HG03521 (cell line): Measurements from ENCODE around the gene CAMTA2.

Experiments used
- ATAC-seq: cut with Tn5 transposase; IDR thresholded peaks from one replicate; pipeline ENCODE4 v1.9.1; 2021; ENCODE audit warnings: mild to moderate bottlenecking, moderate library complexity; ENCODE audit not compliant: unreplicated experiment

Gene CAMTA2

GRCh38 chr17:5000237-5000639 lies 12.8 kb upstream of the CAMTA2 start:
- ATAC-seq, result no peak

GRCh38 chr17:4999430-5000093 lies 12.1 kb upstream of the CAMTA2 start:
- ATAC-seq, result no peak

GRCh38 chr17:4998732-4999429 lies 11.4 kb upstream of the CAMTA2 start:
- no peak for ATAC-seq

GRCh38 chr17:4998027-4998731 lies 10.7 kb upstream of the CAMTA2 start:
- peak; percentile 9 for ATAC-seq

- ATAC-seq, result peak; percentile 78
These were observed 10.0 kb upstream of the CAMTA2 start, which contains the start of the genes INCA1 and KIF1C for GRCh38 chr17:4997302-4998026. Gene INCA1, minus strand, starts transcription at chr17:4997522. Its CDS starts 3,085 bp downstream, at chr17:4994437. Gene KIF1C, plus strand, starts transcription at chr17:4997950. Its CDS starts 2,297 bp downstream, at chr17:5000247.

- ATAC-seq, result no peak
These were observed 6.7 kb upstream of the CAMTA2 start for GRCh38 chr17:4994081-4994595.

- no peak for ATAC-seq
These were observed 492 bp upstream of the CAMTA2 start for GRCh38 chr17:4987767-4988567.

- no peak for ATAC-seq
These were observed 1.1 kb downstream of the CAMTA2 start for GRCh38 chr17:4986403-4986802.

- no peak for ATAC-seq
These were observed 5.2 kb downstream of the CAMTA2 start for GRCh38 chr17:4982305-4982704.

GRCh38 chr17:4980644-4981216 lies 6.7 kb downstream of the CAMTA2 start:
- no peak for ATAC-seq

- ATAC-seq, result no peak
These were observed 8.7 kb downstream of the CAMTA2 start for GRCh38 chr17:4978726-4979125.

- no peak for ATAC-seq
These were observed 13.3 kb downstream of the CAMTA2 start for GRCh38 chr17:4974115-4974670.

- ATAC-seq, result no peak
These were observed 14.0 kb downstream of the CAMTA2 start for GRCh38 chr17:4973256-4974114.

GRCh38 chr17:4972752-4973151 lies 14.7 kb downstream of the CAMTA2 start:
- no peak for ATAC-seq

- ATAC-seq, result no peak
These were observed 15.2 kb downstream of the CAMTA2 start for GRCh38 chr17:4972322-4972721.

- no peak for ATAC-seq
These were observed 15.6 kb downstream of the CAMTA2 start for GRCh38 chr17:4971826-4972225.

GRCh38 chr17:4970273-4970672 lies 17.2 kb downstream of the CAMTA2 start:
- no peak for ATAC-seq

GRCh38 chr17:4969551-4970173 lies 17.8 kb downstream of the CAMTA2 start:
- no peak for ATAC-seq
